ENCODE data around the gene RAB11FIP5. TPM values are rescaled to one million over a fixed set of nuclear protein-coding genes. Genes with fewer than 3 reads are reported as not detected.

RAB11FIP5 gene
- total RNA-seq, 1 donor from 2014 or later: 21.8 TPM

GRCh38 chr2:73082523-73083410, 30.0 kb downstream of the RAB11FIP5 start:
- no peak for TF ChIP-seq CTCF (IDR thresholded peaks at IDR 0.05; ENCODE audit: borderline replicate concordance)
- peaks cover 28% of the 10 kb centered on the region for H3K36me3 ChIP-seq
- no peak overlapping the region for H3K27ac ChIP-seq (replicated peaks)
- no peak overlapping the region for H3K4me3 ChIP-seq
- H3K4me1 ChIP-seq: peaks cover 8% of the 10 kb centered on the region
- no peak for DNase-seq
- H3K9me3 ChIP-seq (replicated peaks): no peaks in the 10 kb centered on the region
- intact Hi-C loops (cut with micrococcal nuclease): no loop called here
- no peaks in the 10 kb centered on the region for H3K27me3 ChIP-seq (ENCODE audit: low read depth)

GRCh38 chr2:73081181-73081671, 31.5 kb downstream of the RAB11FIP5 start:
- Histone ChIP-seq H3K27me3 (ENCODE audit: low read depth) (no peaks in the 10 kb centered on the region), H3K27ac (replicated peaks) (no peak overlapping the region), H3K4me1 (peaks cover 4% of the 10 kb centered on the region), H3K36me3 (peaks cover 19% of the 10 kb centered on the region), H3K4me3 (no peak overlapping the region), H3K9me3 (replicated peaks) (no peaks in the 10 kb centered on the region)
- intact Hi-C loops (cut with micrococcal nuclease): no loop called here
- TF ChIP-seq CTCF (IDR thresholded peaks at IDR 0.05; ENCODE audit: borderline replicate concordance): no peak
- DNase-seq: no peak

- peaks cover 22% of the 10 kb centered on the region for H3K36me3 ChIP-seq
- H3K4me1 ChIP-seq: peaks cover 5% of the 10 kb centered on the region
- no peak overlapping the region for H3K4me3 ChIP-seq
- no peaks in the 10 kb centered on the region for H3K27me3 ChIP-seq (ENCODE audit: low read depth)
- H3K9me3 ChIP-seq (replicated peaks): no peaks in the 10 kb centered on the region
- no peak overlapping the region for H3K27ac ChIP-seq (replicated peaks)
- DNase-seq: no peak
- TF ChIP-seq CTCF (IDR thresholded peaks at IDR 0.05; ENCODE audit: borderline replicate concordance): no peak
- intact Hi-C loops (cut with micrococcal nuclease): no loop called here
Observed at GRCh38 chr2:73080321-73081131, 32.2 kb downstream of the RAB11FIP5 start.

GRCh38 chr2:73079636-73080035, 33.1 kb downstream of the RAB11FIP5 start:
- peaks cover 30% of the 10 kb centered on the region for H3K36me3 ChIP-seq
- no peak for TF ChIP-seq CTCF (IDR thresholded peaks at IDR 0.05; ENCODE audit: borderline replicate concordance)
- intact Hi-C loops (cut with micrococcal nuclease): no loop called here
- H3K4me1 ChIP-seq: peaks cover 5% of the 10 kb centered on the region
- no peak for DNase-seq
- H3K27me3 ChIP-seq (ENCODE audit: low read depth): no peaks in the 10 kb centered on the region
- no peak overlapping the region for H3K4me3 ChIP-seq
- H3K9me3 ChIP-seq (replicated peaks): no peaks in the 10 kb centered on the region
- no peak overlapping the region for H3K27ac ChIP-seq (replicated peaks)
